Medulla oblongata (tissue), 1 donor: Measurements from ENCODE around the gene BBS2.
A peak's percentile ranks its signal among the peaks of the same experiment; 100 is the strongest.

ENCODE experiments used
- DNase-seq: peaks from one replicate; pipeline ENCODE4 v3.0.0-alpha.2; 2015; ENCODE audit errors: extremely low spot score

The BBS2 gene

GRCh38 chr16:56477096-56477878, 42.5 kb downstream of the BBS2 start:
- DNase-seq = no peak

GRCh38 chr16:56475201-56475600, 44.6 kb downstream of the BBS2 start:
- DNase-seq = no peak

GRCh38 chr16:56470666-56471065, 49.2 kb downstream of the BBS2 start:
- DNase-seq = no peak

GRCh38 chr16:56470232-56470631, 49.6 kb downstream of the BBS2 start:
- no peak for DNase-seq

- no peak for DNase-seq
Measured at GRCh38 chr16:56469748-56470147, 50.1 kb downstream of the BBS2 start.

- no peak for DNase-seq
Measured at GRCh38 chr16:56468800-56469199, 51.0 kb downstream of the BBS2 start.

- DNase-seq = no peak
Measured at GRCh38 chr16:56466344-56466743, 53.5 kb downstream of the BBS2 start.

GRCh38 chr16:56463153-56463552, 56.7 kb downstream of the BBS2 start:
- no peak for DNase-seq

- peak; percentile 17 for DNase-seq
Measured at GRCh38 chr16:56462064-56462796, 57.6 kb downstream of the BBS2 start.

- DNase-seq = peak; percentile 75
Measured at GRCh38 chr16:56460101-56460500, 59.7 kb downstream of the BBS2 start.

- DNase-seq = no peak
Measured at GRCh38 chr16:56457927-56458470, 61.8 kb downstream of the BBS2 start.

GRCh38 chr16:56451753-56452689, 67.8 kb downstream of the BBS2 start:
- DNase-seq = peak; percentile 12

GRCh38 chr16:56450986-56451752, 68.7 kb downstream of the BBS2 start, which contains the start of the genes NUDT21 and OGFOD1:
NUDT21 (minus strand) TSS chr16:56451332; CDS start chr16:56451202, 130 bp downstream.
OGFOD1 (plus strand) TSS chr16:56451554; CDS start chr16:56451613, 59 bp downstream.
- DNase-seq = peak; percentile 99

- DNase-seq = peak; percentile 16
Measured at GRCh38 chr16:56450275-56450985, 69.4 kb downstream of the BBS2 start.

GRCh38 chr16:56448005-56448404, 71.8 kb downstream of the BBS2 start:
- no peak for DNase-seq

GRCh38 chr16:56447286-56447685, 72.5 kb downstream of the BBS2 start:
- DNase-seq = no peak

GRCh38 chr16:56438038-56438437, 81.8 kb downstream of the BBS2 start:
- no peak for DNase-seq

GRCh38 chr16:56436258-56436657, 83.6 kb downstream of the BBS2 start:
- DNase-seq = no peak
